HCT116 (cell line): ENCODE results near the gene AFF1. TPM values are rescaled to one million over a fixed set of nuclear protein-coding genes. Genes with fewer than 3 reads are reported as not detected.

Source experiments
- ATAC-seq: fragments of 200-7000 bp; cut with Tn5 transposase; 2 replicates; pipeline ENCODE4 v1.9.1; 2020; ENCODE audit warnings: mild to moderate bottlenecking, moderate library complexity
- BruUV-seq: library from RNA; stranded (reverse); fragments of 400-500 nt; replicated peaks from 2 replicates; lab custom pipeline; 2021; lab: Mats Ljungman, UMichigan
- CTCF ChIA-PET: fragments of 300-600 bp; sonication (Branson Sonifier 250); formaldehyde crosslinking; loops from one replicate; lab custom pipeline; 2021; ENCODE audit warnings: antibody characterized with exemption; lab: Charles Lee
- POLR2A ChIA-PET: fragments of 300-600, 350-600 bp; sonication (Branson Sonifier 250); formaldehyde crosslinking; loops from one replicate; lab custom pipeline; 2021; ENCODE audit warnings: antibody characterized with exemption; lab: Charles Lee
- RAD21 ChIA-PET, 2 experiments: fragments of 300-600 bp; sonication (Branson Sonifier 250); formaldehyde crosslinking; loops; one replicate each; lab custom pipeline; 2023; ENCODE audit warnings: low total read pairs in 2 of 2; ENCODE audit not compliant: uncharacterized antibody in 2 of 2, unreplicated experiment in 2 of 2, low non-redundant PET in 1 of 2; lab: Charles Lee
- DNase-seq: peaks from one replicate; pipeline ENCODE4 v3.0.0-alpha.2; 2010; ENCODE audit warnings: low read depth, low spot score
- H2AFZ ChIP-seq: fragments of 200-600 bp; shearing (Covaris generic), sonication (generic); 2 replicates; pipeline ENCODE4 v1.6.1; 2017; ENCODE audit warnings: low read depth, mixed run types, mixed read lengths, antibody characterized with exemption, low read length; ENCODE audit not compliant: poor library complexity, severe bottlenecking
- H3K27ac ChIP-seq: 2 replicates; pipeline ENCODE4 v1.5.1; 2012; ENCODE audit warnings: low read depth, low read length
- H3K27me3 ChIP-seq: fragments of 200-600 bp; sonication (generic); 2 replicates; pipeline ENCODE4 v1.6.1; 2016; ENCODE audit warnings: mixed run types, low read length, mixed read lengths; ENCODE audit not compliant: insufficient read depth
- H3K36me3 ChIP-seq, 2 experiments: fragments of 200-500 bp in 1 of 2; fragments of 200-600 bp in 1 of 2; sonication (Bioruptor generic) in 1 of 2; sonication (generic) in 1 of 2; 2 replicates each; pipeline versions ENCODE4 v1.5.1 to v1.6.1; 2014 to 2016; ENCODE audit warnings: low read length in 2 of 2, inconsistent platforms in 1 of 2, mixed read lengths in 1 of 2, mixed run types in 1 of 2; ENCODE audit not compliant: insufficient read depth in 2 of 2, control insufficient read depth in 1 of 2
- H3K4me1 ChIP-seq, 2 experiments: fragments of 200-600 bp in 1 of 2; sonication (generic) in 1 of 2; 2 replicates each; pipeline versions ENCODE4 v1.5.1 to v1.6.1; 2012 to 2017; ENCODE audit warnings: low read length in 2 of 2, inconsistent platforms in 1 of 2, mild to moderate bottlenecking in 1 of 2, mixed read lengths in 1 of 2, mixed run types in 1 of 2, moderate library complexity in 1 of 2; ENCODE audit not compliant: insufficient read depth in 2 of 2, control insufficient read depth in 1 of 2
- H3K4me2 ChIP-seq: fragments of 200-600 bp; sonication (generic); 2 replicates; pipeline ENCODE4 v1.6.1; 2017; ENCODE audit warnings: mixed run types, low read length, mixed read lengths
- H3K4me3 ChIP-seq, 2 experiments: fragments of 200-600 bp in 1 of 2; sonication (generic) in 1 of 2; replicated peaks in 1 of 2; 2 replicates each; pipeline ENCODE4 v1.5.1; 2011 to 2016; ENCODE audit warnings: low read length in 2 of 2, control low read depth in 1 of 2, low read depth in 1 of 2, mild to moderate bottlenecking in 1 of 2, mixed read lengths in 1 of 2, mixed run types in 1 of 2
- H3K79me2 ChIP-seq: fragments of 200-600 bp; sonication (generic); 2 replicates; pipeline ENCODE4 v1.6.1; 2017; ENCODE audit warnings: mild to moderate bottlenecking, mixed run types, low read length, moderate library complexity, mixed read lengths; ENCODE audit not compliant: insufficient read depth
- H3K9ac ChIP-seq: fragments of 200-600 bp; sonication (generic); 2 replicates; pipeline ENCODE4 v1.6.1; 2016; ENCODE audit warnings: low read length, mixed read lengths
- H3K9me2 ChIP-seq: fragments of 200-600 bp; sonication (generic), shearing (Covaris generic); 2 replicates; pipeline ENCODE4 v1.6.1; 2017; ENCODE audit warnings: mixed run types, mild to moderate bottlenecking, moderate library complexity; ENCODE audit not compliant: insufficient read depth
- H3K9me3 ChIP-seq, 2 experiments: fragments of 200-500 bp in 1 of 2; fragments of 200-600 bp in 1 of 2; sonication (Bioruptor generic) in 1 of 2; sonication (generic) in 1 of 2; 2 replicates each; pipeline ENCODE4 v1.6.1; 2014 to 2017; ENCODE audit warnings: low read length in 2 of 2, mixed read lengths in 2 of 2, inconsistent platforms in 1 of 2, low read depth in 1 of 2, mild to moderate bottlenecking in 1 of 2, mixed run types in 1 of 2, moderate library complexity in 1 of 2; ENCODE audit not compliant: control insufficient read depth in 1 of 2, insufficient read depth in 1 of 2
- H4K20me1 ChIP-seq: fragments of 200-600 bp; sonication (generic), shearing (Covaris generic); 2 replicates; pipeline ENCODE4 v1.6.1; 2017; ENCODE audit warnings: mixed run types, mild to moderate bottlenecking, moderate library complexity; ENCODE audit not compliant: insufficient read depth
- CTCF ChIP-seq, 3 experiments: fragments of 200-600 bp in 1 of 3; sonication (generic) in 1 of 3; IDR thresholded peaks in 2 of 3; conservative IDR thresholded peaks in 1 of 3; 2 replicates each; pipeline ENCODE4 v1.5.1; 2012 to 2017; ENCODE audit warnings: low read depth in 2 of 3, low read length in 2 of 3, antibody characterized with exemption in 1 of 3, borderline replicate concordance in 1 of 3, control low read depth in 1 of 3, mild to moderate bottlenecking in 1 of 3, mixed read lengths in 1 of 3, mixed run types in 1 of 3, moderate library complexity in 1 of 3; ENCODE audit not compliant: insufficient read depth in 1 of 3
- EZH2phosphoT487 ChIP-seq: fragments of 200-600 bp; IDR thresholded peaks from 2 replicates; pipeline ENCODE4 v1.6.1; 2018; ENCODE audit warnings: antibody characterized with exemption, borderline replicate concordance
- FOSL1 ChIP-seq: IDR thresholded peaks from 2 replicates; pipeline ENCODE4 v1.6.1; 2012; ENCODE audit warnings: low read depth
- RAD21 ChIP-seq: IDR thresholded peaks from 2 replicates; pipeline ENCODE4 v1.6.1; 2012; ENCODE audit warnings: low read depth, mild to moderate bottlenecking
- TCF7L2 ChIP-seq: IDR thresholded peaks from 2 replicates; pipeline ENCODE4 v1.7.0; 2011; ENCODE audit warnings: borderline replicate concordance, inconsistent platforms; ENCODE audit not compliant: insufficient read depth, insufficient read length; ENCODE audit errors: extremely low read depth
- ZBTB33 ChIP-seq: IDR thresholded peaks from 2 replicates; pipeline ENCODE4 v1.6.1; 2011; ENCODE audit warnings: mild to moderate bottlenecking, low read length, moderate library complexity; ENCODE audit not compliant: insufficient replicate concordance; ENCODE audit errors: extremely low read depth
- intact Hi-C: fragments of 100-400 bp; cut with micrococcal nuclease; formaldehyde crosslinking; loops from 2 replicates; pipeline ENCODE4 v1.10.0; 2022
- total RNA-seq: library from RNA; stranded (reverse); gene quantifications from one replicate; pipeline ENCODE4 v1.2.1, GENCODE V29; 2021; ENCODE audit not compliant: unreplicated experiment

AFF1 gene
- total RNA-seq, 1 experiment from 2014 or later: 43.1 TPM

- no peak overlapping the region for H3K4me3 ChIP-seq
- H3K4me1 ChIP-seq: no peaks in the 10 kb centered on the region
- no peak overlapping the region for H2AFZ ChIP-seq
- no peaks in the 10 kb centered on the region for H3K36me3 ChIP-seq
- no peaks in the 10 kb centered on the region for H3K27me3 ChIP-seq
- ATAC-seq: no peak
- no peaks in the 10 kb centered on the region for H4K20me1 ChIP-seq
- no peak overlapping the region for H3K4me2 ChIP-seq
- no peak overlapping the region for H3K27ac ChIP-seq
- no peaks in the 10 kb centered on the region for H3K79me2 ChIP-seq
- ChIA-PET POLR2A (no interaction called here), CTCF (no interaction called here), RAD21 (no interaction called here)
- intact Hi-C loops: no loop called here
- TF ChIP-seq CTCF (IDR thresholded peaks at IDR 0.05 in 2 of 3, conservative IDR thresholded peaks at IDR 0.05 in 1 of 3; ENCODE audit: borderline replicate concordance in 1 of 3, insufficient read depth in 1 of 3, low read depth in 2 of 3, low read length in 2 of 3) (no peak), FOSL1 (no peak), EZH2phosphoT487 (no peak), RAD21 (no peak), TCF7L2 (no peak), ZBTB33 (no peak)
- no peaks in the 10 kb centered on the region for H3K9me3 ChIP-seq
- no peak overlapping the region for H3K9ac ChIP-seq
- no TSS peak for BruUV-seq
- no peak for DNase-seq
- no peaks in the 10 kb centered on the region for H3K9me2 ChIP-seq
Measured at GRCh38 chr4:87185146-87185870, 250.5 kb downstream of the AFF1 start.
